ENCODE results near the gene TNK1. TPM values are rescaled to one million over a fixed set of nuclear protein-coding genes. Genes with fewer than 3 reads are reported as not detected.

The TNK1 gene
- total RNA-seq, 1 donor from 2014 or later = 1.8 TPM

DNA sequence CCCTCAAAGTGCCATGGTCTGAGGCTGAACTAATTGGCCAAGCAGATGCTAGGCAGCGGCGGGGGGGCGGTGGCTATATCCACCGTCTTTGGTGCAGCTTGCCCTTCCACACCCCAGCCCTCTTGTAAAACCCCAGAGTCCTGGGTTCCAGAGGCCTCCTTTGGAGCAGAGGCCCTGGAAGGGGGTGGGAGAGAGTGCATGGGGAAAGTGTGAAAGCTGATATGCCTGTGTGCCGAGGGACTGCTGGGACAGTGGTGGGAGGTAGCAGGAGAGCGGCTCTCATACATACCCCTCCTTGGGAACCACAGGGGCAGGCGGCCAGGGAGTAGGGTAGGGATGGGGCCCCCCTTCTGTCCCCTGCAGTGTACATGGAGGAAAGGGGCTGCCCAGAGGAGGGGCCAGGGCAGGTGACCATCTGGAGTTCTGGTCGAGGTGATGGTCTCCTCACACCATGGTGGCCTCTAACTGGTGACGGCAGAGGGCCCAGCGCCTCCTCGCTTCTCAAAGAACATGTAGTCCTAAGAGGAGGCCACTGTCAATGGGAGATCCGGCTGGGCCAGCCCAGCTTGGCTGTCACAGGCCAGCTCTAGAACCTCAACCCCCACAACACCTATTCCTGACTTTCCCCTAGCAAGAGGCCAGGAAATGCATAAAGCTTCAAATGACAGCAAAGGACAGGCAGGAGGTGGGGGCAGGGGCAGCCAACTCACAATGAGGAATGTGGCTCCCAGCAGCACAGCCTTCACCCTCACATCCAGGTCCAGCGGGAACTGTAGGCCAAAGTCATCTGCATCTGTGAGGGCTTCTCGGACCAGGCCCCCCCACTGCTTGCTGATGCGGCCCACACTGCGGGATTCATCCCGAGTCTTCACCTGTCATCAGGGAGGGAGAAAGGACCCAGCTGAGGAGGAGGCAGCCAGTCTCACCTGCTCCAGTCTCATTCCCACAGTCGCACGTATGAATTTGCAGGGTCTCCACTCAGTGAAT lies 9.3 kb downstream of the TNK1 start:
- Mint-ChIP-seq H3K27ac (no peak overlapping the region), H3K9me3 (no peaks in the 10 kb centered on the region), H3K36me3 (peaks cover 7% of the 10 kb centered on the region), H3K4me1 (peaks cover 6% of the 10 kb centered on the region), H3K4me3 (no peak overlapping the region), H3K27me3 (ENCODE audit: insufficient read depth, low read depth) (peaks cover 7% of the 10 kb centered on the region)
- TF ChIP-seq EZH2phosphoT487 (IDR thresholded peaks at IDR 0.05) (no peak), EZH2 (IDR thresholded peaks at IDR 0.05) (no peak)
- TF ChIP-seq, protein P1, sequence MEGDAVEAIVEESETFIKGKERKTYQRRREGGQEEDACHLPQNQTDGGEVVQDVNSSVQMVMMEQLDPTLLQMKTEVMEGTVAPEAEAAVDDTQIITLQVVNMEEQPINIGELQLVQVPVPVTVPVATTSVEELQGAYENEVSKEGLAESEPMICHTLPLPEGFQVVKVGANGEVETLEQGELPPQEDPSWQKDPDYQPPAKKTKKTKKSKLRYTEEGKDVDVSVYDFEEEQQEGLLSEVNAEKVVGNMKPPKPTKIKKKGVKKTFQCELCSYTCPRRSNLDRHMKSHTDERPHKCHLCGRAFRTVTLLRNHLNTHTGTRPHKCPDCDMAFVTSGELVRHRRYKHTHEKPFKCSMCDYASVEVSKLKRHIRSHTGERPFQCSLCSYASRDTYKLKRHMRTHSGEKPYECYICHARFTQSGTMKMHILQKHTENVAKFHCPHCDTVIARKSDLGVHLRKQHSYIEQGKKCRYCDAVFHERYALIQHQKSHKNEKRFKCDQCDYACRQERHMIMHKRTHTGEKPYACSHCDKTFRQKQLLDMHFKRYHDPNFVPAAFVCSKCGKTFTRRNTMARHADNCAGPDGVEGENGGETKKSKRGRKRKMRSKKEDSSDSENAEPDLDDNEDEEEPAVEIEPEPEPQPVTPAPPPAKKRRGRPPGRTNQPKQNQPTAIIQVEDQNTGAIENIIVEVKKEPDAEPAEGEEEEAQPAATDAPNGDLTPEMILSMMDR (IDR thresholded peaks at IDR 0.05) = no peak
- Histone ChIP-seq H3K4me1 (peaks cover 10% of the 10 kb centered on the region), H3K79me2 (ENCODE audit: low read depth) (no peaks in the 10 kb centered on the region), H3K4me2 (no peak overlapping the region), H4K20me1 (ENCODE audit: low read depth) (peaks cover 10% of the 10 kb centered on the region), H3F3A (ENCODE audit: low read depth) (peaks cover 8% of the 10 kb centered on the region), H3K27ac (no peak overlapping the region), H3K27me3 (peaks cover 5% of the 10 kb centered on the region), H3K4me3 (no peak overlapping the region), H2AFZ (replicated peaks) (no peak overlapping the region), H3K36me3 (no peaks in the 10 kb centered on the region), H3K9me3 (ENCODE audit: low read depth) (no peaks in the 10 kb centered on the region), H3K9ac (no peak overlapping the region)
- no peak for DNase-seq (ENCODE audit: low spot score)

DNA sequence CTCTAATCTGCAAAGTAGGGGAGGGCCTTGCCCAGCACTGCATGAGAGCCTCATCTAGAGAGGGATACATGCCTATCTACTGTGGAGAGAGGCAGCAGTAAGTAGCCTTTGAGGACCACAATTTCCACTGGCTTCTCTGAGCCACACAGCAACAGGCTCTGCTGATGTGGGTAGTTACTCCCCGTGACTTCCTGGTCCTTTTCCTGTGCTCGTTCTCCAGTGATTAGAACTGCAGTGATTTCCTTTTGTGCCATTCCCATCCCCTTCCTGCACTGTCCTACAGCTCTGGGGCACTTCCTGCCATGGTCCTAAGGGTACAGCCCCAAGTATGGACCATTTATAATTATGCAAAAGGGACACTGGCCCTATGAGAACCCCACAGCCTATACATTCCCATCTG lies 10.4 kb downstream of the TNK1 start:
- no peak overlapping the region for H3K9ac ChIP-seq

DNA sequence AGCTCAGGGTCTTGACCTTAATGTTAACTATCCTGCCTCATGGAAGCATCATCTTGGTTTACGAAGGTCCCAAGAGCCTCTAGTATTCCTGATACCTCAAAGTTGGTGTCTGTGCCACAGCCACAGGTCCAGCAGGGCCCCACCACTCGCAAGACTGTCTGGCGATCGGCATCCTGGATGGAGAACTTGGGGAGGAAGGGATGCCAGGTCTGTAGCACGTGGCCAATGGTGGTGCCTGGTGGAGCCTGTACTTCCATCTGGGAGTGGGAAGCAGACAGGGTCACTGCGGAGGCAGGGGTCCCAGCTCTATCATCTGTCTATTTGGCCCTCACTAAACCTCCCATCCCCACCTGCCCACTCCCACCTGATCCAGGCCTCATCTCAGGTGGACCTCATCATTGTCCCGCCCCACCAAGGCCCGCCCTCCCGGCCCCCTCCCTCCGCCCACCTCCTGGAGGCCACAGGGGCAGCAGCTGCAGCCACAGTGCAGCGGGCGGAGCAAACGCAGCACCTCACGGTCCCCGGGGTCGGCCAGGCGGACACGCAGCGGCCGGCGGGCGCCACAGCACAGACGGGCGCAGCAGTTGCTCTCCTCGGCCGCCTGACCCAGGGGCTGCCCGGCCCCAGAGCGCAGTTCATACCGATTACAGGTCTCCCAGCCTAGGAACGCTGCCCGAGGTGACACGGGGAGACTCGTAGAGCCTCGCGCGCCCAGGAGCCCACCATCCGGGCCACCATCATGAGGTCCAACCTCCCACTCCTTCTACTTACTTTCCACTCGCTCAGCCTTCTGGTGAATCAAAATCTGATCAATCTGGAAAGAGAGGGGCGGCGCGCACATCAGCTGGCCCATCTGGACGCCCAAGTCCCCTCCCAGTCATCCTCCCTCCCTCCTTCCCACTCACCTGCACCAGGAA lies 12.1 kb downstream of the TNK1 start:
- no peak overlapping the region for H3K27ac ChIP-seq
- H3K9ac ChIP-seq = no peak overlapping the region
- no peak overlapping the region for H2AFZ ChIP-seq (replicated peaks)
- TF ChIP-seq EZH2 (IDR thresholded peaks at IDR 0.05) (no peak), EZH2phosphoT487 (IDR thresholded peaks at IDR 0.05) (no peak)
- TF ChIP-seq, protein P1 (IDR thresholded peaks at IDR 0.05) = no peak
- H3K4me2 ChIP-seq = peak overlapping the region; percentile 87
- peaks cover 9% of the 10 kb centered on the region for H3K4me1 Mint-ChIP-seq
- peak overlapping the region; percentile 90 for H3K4me3 ChIP-seq
- peaks cover 7% of the 10 kb centered on the region for H3K36me3 Mint-ChIP-seq
- H3K36me3 ChIP-seq = no peaks in the 10 kb centered on the region
- H4K20me1 ChIP-seq (ENCODE audit: low read depth) = peaks cover 10% of the 10 kb centered on the region
- H3K4me3 Mint-ChIP-seq = peak overlapping the region; percentile 90
- H3K27ac Mint-ChIP-seq = no peak overlapping the region
- H3K27me3 ChIP-seq = peaks cover 5% of the 10 kb centered on the region
- H3K4me1 ChIP-seq = peaks cover 10% of the 10 kb centered on the region
- H3K9me3 ChIP-seq (ENCODE audit: low read depth) = no peaks in the 10 kb centered on the region
- peaks cover 13% of the 10 kb centered on the region for H3F3A ChIP-seq (ENCODE audit: low read depth)
- peak; percentile 43 for DNase-seq (ENCODE audit: low spot score)
- no peaks in the 10 kb centered on the region for H3K79me2 ChIP-seq (ENCODE audit: low read depth)
- H3K9me3 Mint-ChIP-seq = no peaks in the 10 kb centered on the region
- peaks cover 3% of the 10 kb centered on the region for H3K27me3 Mint-ChIP-seq (ENCODE audit: insufficient read depth, low read depth)

More for the DNA sequence above, 10.4 kb downstream of the TNK1 start:
- Histone ChIP-seq H3K4me2 (no peak overlapping the region), H3K79me2 (ENCODE audit: low read depth) (no peaks in the 10 kb centered on the region), H2AFZ (replicated peaks) (no peak overlapping the region), H3K9me3 (ENCODE audit: low read depth) (no peaks in the 10 kb centered on the region), H3K4me1 (peaks cover 10% of the 10 kb centered on the region), H3K27me3 (peaks cover 5% of the 10 kb centered on the region), H3K36me3 (no peaks in the 10 kb centered on the region), H4K20me1 (ENCODE audit: low read depth) (peaks cover 10% of the 10 kb centered on the region), H3K27ac (no peak overlapping the region), H3K4me3 (no peak overlapping the region), H3F3A (ENCODE audit: low read depth) (peaks cover 13% of the 10 kb centered on the region)
- peaks cover 7% of the 10 kb centered on the region for H3K36me3 Mint-ChIP-seq
- no peak overlapping the region for H3K27ac Mint-ChIP-seq
- H3K4me1 Mint-ChIP-seq = peaks cover 9% of the 10 kb centered on the region
- DNase-seq (ENCODE audit: low spot score) = no peak
- no peaks in the 10 kb centered on the region for H3K9me3 Mint-ChIP-seq
- peaks cover 3% of the 10 kb centered on the region for H3K27me3 Mint-ChIP-seq (ENCODE audit: insufficient read depth, low read depth)
- TF ChIP-seq, protein P1 (IDR thresholded peaks at IDR 0.05) = no peak
- TF ChIP-seq EZH2phosphoT487 (IDR thresholded peaks at IDR 0.05) (no peak), EZH2 (IDR thresholded peaks at IDR 0.05) (no peak)
- H3K4me3 Mint-ChIP-seq = peak overlapping the region; percentile 78

All from neural progenitor cell (in vitro differentiated cells).